PC-3 (cell line): ENCODE data around the gene BMP4. TPM values are rescaled to one million over a fixed set of nuclear protein-coding genes. Genes with fewer than 3 reads are reported as not detected.

Source experiments
- microRNA-seq: library from miRNA; unstranded; fragments of <30 nt; microRNA quantifications from one replicate; pipeline ENCODE4 v1.1.0, GENCODE V29; 2020; ENCODE audit not compliant: unreplicated experiment
- total RNA-seq: library from RNA; depleted of rRNA; stranded (reverse); fragments of >200 nt; gene quantifications from 2 replicates; pipeline ENCODE4 v1.2.3, GENCODE V29; 2014

Gene BMP4
- total RNA-seq, 1 experiment from 2014 or later, result 8.7 TPM

Small RNAs within 50 kb of the gene (microRNA-seq; reads per million reads assigned to microRNA genes)
- gene MIR5580, result not detected
